Activated naive CD4-positive, alpha-beta T cell treated with anti-CD3 and anti-CD28 coated beads for 36 hours (primary cell): Measurements from ENCODE around the gene MYL9. TPM values are rescaled to one million over a fixed set of nuclear protein-coding genes. Genes with fewer than 3 reads are reported as not detected.
"Not testable (repeated sequence)": the region's sequence is repeated elsewhere in the genome, so short reads cannot be mapped to it uniquely, and the experiment has no call there.

Experiments
- CTCF ChIA-PET: fragments of 350-600 bp; sonication (Branson Sonifier 250); formaldehyde crosslinking; loops from one replicate; lab custom pipeline; 2021; ENCODE audit warnings: antibody characterized with exemption; lab: Charles Lee
- DNase-seq: peaks from one replicate; pipeline ENCODE4 v3.0.0-alpha.2; 2020
- H3K27ac Mint-ChIP-seq: one replicate; pipeline ENCODE4 v1.8.0; 2021; ENCODE audit warnings: mild to moderate bottlenecking, mixed read lengths
- H3K27me3 Mint-ChIP-seq: one replicate; pipeline ENCODE4 v1.8.0; 2021; ENCODE audit warnings: low read depth, mixed read lengths
- H3K36me3 Mint-ChIP-seq: one replicate; pipeline ENCODE4 v1.8.0; 2021; ENCODE audit warnings: low read depth, mixed read lengths
- H3K4me1 Mint-ChIP-seq: one replicate; pipeline ENCODE4 v1.8.0; 2021; ENCODE audit warnings: low read depth, mixed read lengths
- H3K4me3 Mint-ChIP-seq: one replicate; pipeline ENCODE4 v1.8.0; 2021; ENCODE audit warnings: mild to moderate bottlenecking, moderate library complexity, mixed read lengths
- H3K9me3 Mint-ChIP-seq: one replicate; pipeline ENCODE4 v1.8.0; 2021; ENCODE audit warnings: mixed read lengths
- intact Hi-C: fragments of 100-400 bp; cut with micrococcal nuclease; formaldehyde crosslinking; loops from one replicate; pipeline ENCODE4 v1.15.1; 2023
- total RNA-seq, 2 experiments: library from RNA; stranded (reverse); gene quantifications; one replicate each; pipeline ENCODE4 v1.2.3, GENCODE V29; 2021

MYL9 gene
- total RNA-seq, 2 experiments from 2014 or later: not detected

DNA sequence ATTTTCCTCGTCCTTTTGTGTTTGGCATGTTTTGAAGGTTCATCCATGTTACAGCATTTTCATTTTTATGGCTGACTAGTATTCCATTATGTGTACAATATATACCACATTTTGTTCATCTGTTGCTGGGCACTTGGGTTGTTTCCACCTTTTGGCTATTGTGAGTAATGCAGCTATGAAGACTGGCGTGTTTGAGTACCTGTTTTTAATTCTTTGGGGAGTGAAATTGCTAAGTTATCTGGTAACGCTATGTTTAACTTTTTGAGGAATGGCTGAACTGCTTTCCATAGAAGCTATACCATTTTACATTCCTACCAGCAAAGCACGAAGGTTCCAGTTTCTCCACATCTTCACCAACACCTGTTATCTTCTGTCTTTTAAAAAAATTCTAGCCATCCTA lies 37.0 kb upstream of the MYL9 start:
- intact Hi-C loops: no loop called here
- peaks cover 15% of the 10 kb centered on the region for H3K4me1 Mint-ChIP-seq
- DNase-seq: no peak
- H3K9me3 Mint-ChIP-seq: no peaks in the 10 kb centered on the region
- no peak overlapping the region for H3K27ac Mint-ChIP-seq
- no peak overlapping the region for H3K4me3 Mint-ChIP-seq
- no peaks in the 10 kb centered on the region for H3K27me3 Mint-ChIP-seq
- peaks cover 9% of the 10 kb centered on the region for H3K36me3 Mint-ChIP-seq
- CTCF ChIA-PET: no interaction called here

DNA sequence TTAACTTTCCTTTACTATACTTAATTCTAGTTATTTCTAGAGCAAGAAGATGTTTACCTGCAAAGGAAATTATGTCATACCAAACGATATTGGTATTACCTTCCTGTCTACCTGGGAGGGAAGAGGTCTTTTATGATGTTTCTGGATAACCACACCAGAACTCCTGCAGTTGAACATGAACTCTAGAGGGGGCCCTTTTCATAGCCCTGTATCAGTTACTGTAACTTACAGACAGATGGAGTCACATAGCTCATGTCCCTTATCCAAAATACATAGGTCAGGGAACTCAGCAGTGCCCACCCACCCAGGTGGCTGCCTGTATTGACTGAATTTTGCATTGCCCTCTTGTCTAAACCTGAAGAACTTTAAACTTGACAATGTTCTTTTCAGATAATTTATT lies 35.1 kb upstream of the MYL9 start:
- intact Hi-C loops: loop anchor here (1.0 to 5.0 kb wide), 2 partner anchors 101 to 381 kb away; partner anchors contain the start of gene RAB5IF
- Mint-ChIP-seq H3K27ac (no peak overlapping the region), H3K36me3 (peaks cover 6% of the 10 kb centered on the region), H3K27me3 (no peaks in the 10 kb centered on the region), H3K4me1 (peaks cover 15% of the 10 kb centered on the region), H3K4me3 (no peak overlapping the region), H3K9me3 (no peaks in the 10 kb centered on the region)
- peak; percentile 20 for DNase-seq
- CTCF ChIA-PET: interaction anchor here (0.5 to 1.4 kb wide), 7 partner anchors 11 to 410 kb away, joined by 3 to 4 read pairs (median 4); partner anchors contain the start of gene RAB5IF

DNA sequence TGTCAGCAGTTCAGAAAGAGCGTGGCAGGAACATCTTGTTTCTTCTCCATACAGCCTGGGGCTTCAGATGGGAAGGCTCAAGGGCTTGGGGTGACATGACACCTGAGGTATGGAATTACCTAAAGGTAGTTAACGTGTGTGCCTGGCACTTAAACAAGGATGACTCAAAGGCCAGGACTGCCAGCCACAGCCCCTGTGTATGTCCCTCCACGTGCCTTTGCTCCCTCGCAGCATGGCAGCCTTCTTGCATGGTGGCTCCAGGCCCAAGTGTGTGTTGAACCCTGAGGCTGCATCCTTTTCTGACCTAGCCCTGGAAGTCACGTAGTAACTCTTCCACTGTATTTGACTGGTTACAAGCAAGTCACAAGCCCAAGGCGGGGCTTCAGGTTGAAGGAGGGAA lies 33.6 kb upstream of the MYL9 start:
- Mint-ChIP-seq H3K27ac (no peak overlapping the region), H3K27me3 (no peaks in the 10 kb centered on the region), H3K4me3 (no peak overlapping the region), H3K9me3 (no peaks in the 10 kb centered on the region), H3K36me3 (peaks cover 6% of the 10 kb centered on the region), H3K4me1 (peaks cover 8% of the 10 kb centered on the region)
- CTCF ChIA-PET: no interaction called here
- no peak for DNase-seq
- intact Hi-C loops: loop anchor here (5.0 kb wide), 1 partner anchor 100 kb away; the partner anchor contains the start of gene RAB5IF

DNA sequence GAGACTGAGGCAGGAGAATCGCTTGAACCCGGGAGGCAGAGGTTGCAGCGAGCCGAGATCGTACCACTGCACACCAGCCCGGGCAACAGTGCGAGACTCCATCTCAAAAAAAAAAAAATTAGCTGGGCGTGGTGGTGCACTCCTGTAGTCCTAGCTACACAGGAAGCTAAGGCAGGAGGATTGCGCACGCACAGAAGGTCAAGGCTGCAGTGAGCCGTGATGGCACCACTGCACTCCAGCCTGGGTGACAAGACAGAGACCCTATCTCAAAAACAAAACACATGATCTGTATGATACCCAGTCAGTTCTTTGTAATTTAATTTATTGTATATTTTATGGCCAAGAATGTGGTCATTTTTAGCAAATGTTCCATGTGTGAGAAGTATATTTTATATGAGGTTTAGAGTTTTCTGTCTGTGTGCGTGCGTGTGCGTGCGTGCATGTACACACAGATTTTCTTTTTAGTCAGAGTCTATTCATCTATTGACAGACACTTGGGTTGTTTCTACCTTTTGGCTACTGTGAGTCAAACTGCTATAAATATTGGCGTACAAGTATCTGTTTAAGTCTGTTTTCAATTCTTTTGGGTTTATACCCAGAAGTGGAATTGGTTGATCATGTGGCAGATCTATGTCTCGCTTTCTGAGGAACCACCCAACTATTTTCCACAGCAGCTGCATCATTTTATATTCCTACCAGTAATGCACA lies 22.2 kb upstream of the MYL9 start:
- Mint-ChIP-seq H3K9me3 (no peaks in the 10 kb centered on the region), H3K36me3 (no peaks in the 10 kb centered on the region), H3K27me3 (no peaks in the 10 kb centered on the region), H3K4me3 (no peak overlapping the region), H3K27ac (no peak overlapping the region), H3K4me1 (no peaks in the 10 kb centered on the region)
- intact Hi-C loops: no loop called here
- CTCF ChIA-PET: interaction anchor here (1.0 kb wide), 1 partner anchor 46 kb away, joined by 4 read pairs; no protein-coding TSS in a partner anchor
- no peak for DNase-seq

DNA sequence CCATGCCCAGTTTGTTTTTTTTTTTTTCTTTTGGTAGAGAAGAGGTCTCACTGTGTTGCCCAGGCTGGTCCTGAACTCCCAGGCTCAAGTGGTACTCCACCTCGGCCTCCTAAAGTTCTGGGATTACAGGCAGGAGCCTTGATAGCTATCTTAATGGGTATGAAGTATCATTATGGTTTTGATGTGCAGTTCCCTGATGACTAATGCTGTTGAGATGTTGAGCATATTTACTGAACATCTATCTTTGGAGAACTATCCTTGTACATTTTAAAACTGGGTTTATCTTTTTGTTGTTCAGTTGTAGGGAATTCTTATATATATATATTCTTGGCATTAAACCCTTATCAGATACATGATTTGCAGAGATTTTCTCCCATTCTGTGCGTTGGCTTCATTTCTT lies 21.4 kb upstream of the MYL9 start:
- H3K27me3 Mint-ChIP-seq: no peaks in the 10 kb centered on the region
- intact Hi-C loops: no loop called here

DNA sequence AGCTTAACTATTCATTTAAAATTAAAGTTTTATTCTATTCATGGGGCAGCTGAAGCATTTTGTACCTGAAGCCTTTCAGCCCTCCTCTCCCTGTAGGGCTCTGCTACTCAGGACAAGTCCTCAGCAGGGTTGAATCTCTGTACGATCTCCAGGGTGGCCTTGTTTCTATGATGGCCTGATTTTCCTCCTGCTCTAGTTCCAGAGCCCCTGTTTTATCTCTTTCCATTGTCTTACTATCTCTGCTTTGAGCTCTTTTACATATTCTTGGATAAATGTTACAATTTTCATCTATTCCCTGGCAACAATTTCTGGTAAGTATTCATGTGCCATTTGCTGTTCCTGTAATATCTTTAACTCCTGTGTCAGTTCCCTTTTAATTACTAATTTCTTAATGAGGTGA lies 19.8 kb upstream of the MYL9 start:
- H3K36me3 Mint-ChIP-seq: no peaks in the 10 kb centered on the region
- no peaks in the 10 kb centered on the region for H3K9me3 Mint-ChIP-seq
- CTCF ChIA-PET: interaction anchor here (0.5 to 1.4 kb wide), 3 partner anchors 95 to 365 kb away, joined by 3 read pairs; no protein-coding TSS in a partner anchor
- H3K27me3 Mint-ChIP-seq: no peaks in the 10 kb centered on the region
- H3K4me3 Mint-ChIP-seq: no peak overlapping the region
- no peak for DNase-seq
- intact Hi-C loops: no loop called here
- H3K27ac Mint-ChIP-seq: no peak overlapping the region
- H3K4me1 Mint-ChIP-seq: no peaks in the 10 kb centered on the region

More for the DNA sequence above, 21.4 kb upstream of the MYL9 start:
- Mint-ChIP-seq H3K36me3 (no peaks in the 10 kb centered on the region), H3K9me3 (no peaks in the 10 kb centered on the region), H3K27ac (no peak overlapping the region), H3K4me1 (no peaks in the 10 kb centered on the region), H3K4me3 (no peak overlapping the region)
- CTCF ChIA-PET: interaction anchor here (0.6 to 1.0 kb wide), 2 partner anchors 47 to 1183 kb away, joined by 4 read pairs; no protein-coding TSS in a partner anchor
- no peak for DNase-seq

DNA sequence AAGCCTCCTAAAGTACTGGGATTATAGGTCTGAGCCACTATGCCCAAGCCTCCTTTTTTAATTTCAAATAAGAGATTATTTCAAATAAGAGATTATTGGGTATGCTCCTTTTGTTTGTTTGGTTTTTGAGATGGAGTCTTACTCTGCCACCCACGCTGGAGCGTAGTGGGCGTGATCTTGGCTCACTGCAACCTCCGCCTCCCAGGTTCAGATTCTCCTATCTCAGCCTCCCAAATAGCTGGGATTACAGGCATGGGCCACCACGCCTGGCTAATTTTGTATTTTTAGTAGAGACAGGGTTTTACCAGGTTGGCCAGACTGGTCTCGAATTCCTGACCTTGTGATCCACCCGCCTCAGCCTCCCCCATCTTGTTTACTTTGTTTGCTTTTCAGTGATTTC lies 18.9 kb upstream of the MYL9 start:
- H3K27ac Mint-ChIP-seq, CTCF ChIA-PET: not testable (repeated sequence)

DNA sequence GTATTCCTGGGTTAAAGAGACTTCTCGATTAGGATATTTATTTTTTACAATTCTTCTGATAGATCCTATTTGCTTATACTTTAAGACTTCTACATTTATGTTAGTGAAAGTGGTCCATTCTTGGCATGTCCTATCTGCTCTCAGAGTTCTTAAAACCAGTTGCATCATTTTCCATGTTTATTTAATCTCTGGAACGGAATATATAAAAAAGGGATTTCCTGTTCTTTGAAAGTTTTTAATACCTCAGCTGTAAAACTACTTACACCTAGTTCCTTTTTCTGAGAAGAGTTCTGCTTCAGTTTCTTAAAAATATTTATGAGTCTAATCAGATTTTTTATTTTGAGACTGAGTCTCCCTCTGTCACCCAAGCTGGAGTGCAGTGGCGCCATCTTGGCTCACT lies 18.0 kb upstream of the MYL9 start:
- no peak overlapping the region for H3K4me3 Mint-ChIP-seq
- CTCF ChIA-PET: interaction anchor here (1.3 kb wide), 1 partner anchor 11 kb away, joined by 3 read pairs; no protein-coding TSS in a partner anchor
- intact Hi-C loops: no loop called here
- no peaks in the 10 kb centered on the region for H3K4me1 Mint-ChIP-seq
- peaks cover 6% of the 10 kb centered on the region for H3K36me3 Mint-ChIP-seq
- H3K9me3 Mint-ChIP-seq: no peaks in the 10 kb centered on the region
- DNase-seq: no peak
- H3K27ac Mint-ChIP-seq: no peak overlapping the region
- H3K27me3 Mint-ChIP-seq: no peaks in the 10 kb centered on the region

More for the DNA sequence above, 18.9 kb upstream of the MYL9 start:
- H3K4me1 Mint-ChIP-seq, H3K4me3 Mint-ChIP-seq, H3K9me3 Mint-ChIP-seq, DNase-seq, H3K36me3 Mint-ChIP-seq, intact Hi-C loops, H3K27me3 Mint-ChIP-seq: not testable (repeated sequence)

DNA sequence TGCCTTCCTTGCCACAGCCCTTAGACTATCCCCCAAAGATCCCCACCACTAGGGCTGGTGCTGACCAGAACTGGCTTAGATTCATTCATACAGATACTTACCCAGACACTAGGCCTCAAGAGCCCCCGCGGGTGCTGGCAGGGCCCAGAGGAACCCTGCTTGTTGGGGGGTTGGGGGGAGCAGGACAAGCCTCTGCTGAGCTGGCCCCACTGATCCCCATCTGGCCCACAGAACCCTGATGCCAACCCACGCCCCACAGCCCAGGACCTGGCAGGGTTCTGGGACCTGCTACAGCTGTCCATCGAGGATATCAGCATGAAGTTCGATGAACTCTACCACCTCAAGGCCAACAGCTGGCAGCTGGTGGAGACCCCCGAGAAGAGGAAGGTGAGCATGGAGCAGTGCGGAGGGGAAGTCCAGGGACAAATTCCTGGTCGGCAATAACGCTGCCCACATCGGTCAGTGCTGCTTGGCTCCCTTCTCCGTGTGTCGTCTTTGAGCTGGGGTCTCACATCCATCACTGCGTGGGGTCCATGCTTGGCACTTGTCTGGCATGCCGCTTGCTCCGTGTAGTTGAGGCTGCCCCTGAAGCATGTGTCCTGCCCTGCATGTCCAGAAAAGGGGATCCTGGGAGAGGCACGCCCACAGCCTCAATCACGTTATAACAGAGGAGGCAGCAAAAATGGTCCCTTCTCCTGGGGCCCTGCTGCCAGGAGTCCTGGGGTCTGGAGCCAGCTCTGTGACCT lies 15.5 kb upstream of the MYL9 start:
- Mint-ChIP-seq H3K4me1 (no peaks in the 10 kb centered on the region), H3K9me3 (no peaks in the 10 kb centered on the region), H3K27me3 (no peaks in the 10 kb centered on the region), H3K27ac (no peak overlapping the region), H3K4me3 (no peak overlapping the region), H3K36me3 (peaks cover 6% of the 10 kb centered on the region)
- CTCF ChIA-PET: no interaction called here
- DNase-seq: no peak
- intact Hi-C loops: no loop called here

DNA sequence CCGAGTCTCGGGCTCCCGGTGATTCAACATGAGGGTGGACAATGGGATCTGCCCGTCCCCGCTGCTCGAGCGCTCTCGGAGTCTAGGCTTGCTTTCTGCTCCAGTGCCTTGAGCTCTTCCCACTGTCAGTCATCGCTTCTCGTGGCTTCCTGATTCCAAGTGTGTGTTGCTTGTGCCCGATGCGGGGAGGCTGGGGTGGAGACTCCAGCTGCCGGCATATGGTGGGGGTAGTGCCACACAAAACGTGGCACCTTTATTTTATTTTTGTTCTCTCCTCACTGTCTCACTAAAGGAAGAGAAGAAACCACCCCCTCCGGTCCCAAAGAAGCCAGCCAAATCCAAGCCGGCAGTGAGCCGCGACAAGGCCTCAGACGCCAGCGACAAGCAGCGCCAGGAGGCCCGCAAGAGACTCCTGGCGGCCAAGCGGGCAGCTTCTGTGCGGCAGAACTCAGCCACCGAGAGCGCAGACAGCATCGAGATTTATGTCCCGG lies 14.8 kb upstream of the MYL9 start:
- Mint-ChIP-seq H3K9me3 (no peaks in the 10 kb centered on the region), H3K27ac (no peak overlapping the region), H3K36me3 (peaks cover 6% of the 10 kb centered on the region), H3K4me1 (no peaks in the 10 kb centered on the region), H3K4me3 (no peak overlapping the region), H3K27me3 (no peaks in the 10 kb centered on the region)
- CTCF ChIA-PET: no interaction called here
- intact Hi-C loops: no loop called here
- no peak for DNase-seq

DNA sequence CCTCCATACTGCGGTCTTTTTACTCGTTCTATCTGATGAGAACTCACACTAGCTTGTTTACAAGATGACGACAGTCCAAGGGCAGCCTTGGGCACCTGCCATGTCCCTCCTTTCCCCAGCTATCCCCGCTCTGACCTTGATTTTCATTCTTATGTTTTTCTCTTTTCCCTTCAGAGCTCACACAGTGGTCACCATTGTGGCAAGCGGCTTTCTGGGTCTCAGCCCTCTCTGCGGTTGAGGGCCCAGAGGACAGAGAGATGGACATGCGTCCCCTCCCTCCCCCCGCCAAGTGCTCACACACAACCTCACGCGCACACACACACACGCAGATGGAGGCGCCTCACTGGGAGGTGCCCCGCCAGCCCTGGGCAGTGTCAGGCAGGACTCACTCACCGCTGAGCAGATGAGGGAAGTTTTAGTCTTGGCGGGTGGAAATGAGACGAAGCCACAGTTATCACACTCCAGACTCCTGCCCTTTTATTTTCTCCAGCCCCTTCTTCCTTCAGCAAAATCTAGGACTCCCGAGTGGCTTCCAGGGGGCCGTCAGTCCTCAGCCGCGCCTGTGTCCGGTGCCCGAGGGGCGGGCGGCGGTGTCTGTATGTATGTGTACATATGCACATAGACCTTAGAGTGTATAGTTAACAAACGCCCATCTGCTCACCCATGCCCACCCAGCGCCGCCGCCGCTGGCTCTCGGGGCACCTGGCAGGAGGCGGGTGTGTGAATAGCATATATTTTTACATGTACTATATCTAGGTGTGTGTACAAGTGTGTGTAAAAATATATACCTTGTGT lies 13.8 kb upstream of the MYL9 start:
- no peak for DNase-seq
- intact Hi-C loops: no loop called here
- Mint-ChIP-seq H3K4me1 (no peaks in the 10 kb centered on the region), H3K27me3 (no peaks in the 10 kb centered on the region), H3K9me3 (no peaks in the 10 kb centered on the region), H3K27ac (no peak overlapping the region), H3K36me3 (peaks cover 6% of the 10 kb centered on the region), H3K4me3 (no peak overlapping the region)
- CTCF ChIA-PET: no interaction called here
